ENCODE data around the gene SLC8A1.

DNA sequence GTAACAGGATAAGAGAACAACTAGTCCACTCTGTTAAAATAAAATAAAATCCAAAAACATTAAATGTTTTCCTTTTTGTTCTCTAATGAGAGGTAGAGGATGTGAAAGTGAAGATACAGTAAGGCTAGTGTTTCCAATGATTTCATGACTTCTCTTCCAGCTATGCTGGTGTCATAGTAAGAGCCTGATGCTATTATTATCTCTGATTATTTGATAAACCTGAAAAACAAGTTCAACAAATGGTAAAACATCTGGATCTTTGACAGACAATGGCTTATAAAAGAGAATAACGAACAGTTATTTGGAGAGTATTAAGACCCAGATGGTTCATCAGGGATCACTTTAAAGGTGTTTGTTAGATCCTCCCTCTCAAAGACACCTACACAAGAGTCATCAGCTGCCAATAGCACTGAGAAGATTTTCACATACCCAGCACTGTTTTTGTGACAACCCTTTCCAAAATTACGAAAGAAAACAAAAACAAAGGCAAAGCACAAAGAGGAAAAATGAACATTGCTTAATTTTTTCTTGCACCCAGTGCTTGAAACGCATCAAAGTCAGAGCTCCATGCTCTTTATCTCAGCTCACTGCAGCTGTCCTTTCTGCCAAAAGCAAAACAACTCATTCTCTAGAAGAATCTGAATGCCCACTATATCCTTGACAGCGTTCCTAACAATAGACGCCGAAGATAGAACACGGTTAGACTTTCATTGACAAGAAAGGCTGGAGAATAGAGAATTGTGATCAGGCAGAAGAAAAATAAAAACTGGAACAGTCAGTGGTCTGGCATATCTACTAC lies 168.6 kb downstream of the SLC8A1 start:
- TF ChIP-seq, protein P1, sequence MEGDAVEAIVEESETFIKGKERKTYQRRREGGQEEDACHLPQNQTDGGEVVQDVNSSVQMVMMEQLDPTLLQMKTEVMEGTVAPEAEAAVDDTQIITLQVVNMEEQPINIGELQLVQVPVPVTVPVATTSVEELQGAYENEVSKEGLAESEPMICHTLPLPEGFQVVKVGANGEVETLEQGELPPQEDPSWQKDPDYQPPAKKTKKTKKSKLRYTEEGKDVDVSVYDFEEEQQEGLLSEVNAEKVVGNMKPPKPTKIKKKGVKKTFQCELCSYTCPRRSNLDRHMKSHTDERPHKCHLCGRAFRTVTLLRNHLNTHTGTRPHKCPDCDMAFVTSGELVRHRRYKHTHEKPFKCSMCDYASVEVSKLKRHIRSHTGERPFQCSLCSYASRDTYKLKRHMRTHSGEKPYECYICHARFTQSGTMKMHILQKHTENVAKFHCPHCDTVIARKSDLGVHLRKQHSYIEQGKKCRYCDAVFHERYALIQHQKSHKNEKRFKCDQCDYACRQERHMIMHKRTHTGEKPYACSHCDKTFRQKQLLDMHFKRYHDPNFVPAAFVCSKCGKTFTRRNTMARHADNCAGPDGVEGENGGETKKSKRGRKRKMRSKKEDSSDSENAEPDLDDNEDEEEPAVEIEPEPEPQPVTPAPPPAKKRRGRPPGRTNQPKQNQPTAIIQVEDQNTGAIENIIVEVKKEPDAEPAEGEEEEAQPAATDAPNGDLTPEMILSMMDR (IDR thresholded peaks at IDR 0.05), result no peak
- TF ChIP-seq POLR2A (IDR thresholded peaks at IDR 0.05), result no peak
